OCI-LY7 (cell line): ENCODE data around the gene PABPC1L2A. TPM values are rescaled to one million over a fixed set of nuclear protein-coding genes. Genes with fewer than 3 reads are reported as not detected.
"Not testable (repeated sequence)": the region's sequence is repeated elsewhere in the genome, so short reads cannot be mapped to it uniquely, and the experiment has no call there.

ENCODE experiments used
- BruUV-seq: library from RNA; stranded (reverse); fragments of 400-500 nt; replicated peaks from 2 replicates; lab custom pipeline; 2021; lab: Mats Ljungman, UMichigan
- CTCF ChIA-PET: fragments of 300-600 bp; sonication (Branson Sonifier 250); formaldehyde crosslinking; loops from one replicate; lab custom pipeline; 2022; ENCODE audit warnings: antibody characterized with exemption; ENCODE audit not compliant: unreplicated experiment; lab: Charles Lee
- POLR2A ChIA-PET: fragments of 300-600 bp; sonication (Branson Sonifier 250); formaldehyde crosslinking; loops from one replicate; lab custom pipeline; 2022; ENCODE audit warnings: antibody characterized with exemption; lab: Charles Lee
- DNase-seq: peaks from one replicate; pipeline ENCODE4 v3.0.0-alpha.2; 2015; ENCODE audit warnings: low spot score
- H2AFZ ChIP-seq: fragments of 200-600 bp; sonication (generic), shearing (Covaris generic); 2 replicates; pipeline ENCODE4 v1.6.1; 2014; ENCODE audit warnings: mild to moderate bottlenecking, antibody characterized with exemption, low read length, moderate library complexity
- H3K27ac ChIP-seq: fragments of 200-600 bp; sonication (generic); 2 replicates; pipeline ENCODE4 v1.5.1; 2014; ENCODE audit warnings: mixed run types, low read depth, mild to moderate bottlenecking, moderate library complexity, low read length, inconsistent platforms; ENCODE audit not compliant: poor library complexity, severe bottlenecking
- H3K36me3 ChIP-seq: fragments of 200-600 bp; sonication (generic); 2 replicates; pipeline ENCODE4 v1.6.1; 2014; ENCODE audit warnings: mild to moderate bottlenecking, antibody characterized with exemption, low read length, moderate library complexity, mixed read lengths; ENCODE audit not compliant: insufficient read depth
- H3K4me1 ChIP-seq: fragments of 200-600 bp; sonication (generic); 2 replicates; pipeline ENCODE4 v1.5.1; 2014; ENCODE audit warnings: mild to moderate bottlenecking, low read length; ENCODE audit not compliant: insufficient read depth, poor library complexity, severe bottlenecking
- H3K4me2 ChIP-seq: fragments of 200-600 bp; sonication (generic); 2 replicates; pipeline ENCODE4 v1.6.1; 2014; ENCODE audit warnings: mild to moderate bottlenecking, low read length
- H3K4me3 ChIP-seq: fragments of 200-600 bp; sonication (generic); 2 replicates; pipeline ENCODE4 v1.5.1; 2014; ENCODE audit warnings: mild to moderate bottlenecking, low read depth, low read length; ENCODE audit not compliant: poor library complexity, severe bottlenecking
- H3K79me2 ChIP-seq: fragments of 200-600 bp; sonication (generic); 2 replicates; pipeline ENCODE4 v1.6.1; 2016; ENCODE audit warnings: low read depth, mild to moderate bottlenecking, low read length, moderate library complexity, mixed read lengths; ENCODE audit not compliant: insufficient read depth
- H3K9me2 ChIP-seq: fragments of 200-600 bp; sonication (generic); 2 replicates; pipeline ENCODE4 v1.6.1; 2016; ENCODE audit warnings: mild to moderate bottlenecking, low read length, mixed read lengths; ENCODE audit not compliant: insufficient read depth
- H3K9me3 ChIP-seq: fragments of 200-600 bp; sonication (generic); 2 replicates; pipeline ENCODE4 v1.6.1; 2014; ENCODE audit warnings: mild to moderate bottlenecking, mixed run types, low read length, mixed read lengths
- H4K20me1 ChIP-seq: fragments of 200-600 bp; sonication (generic); 2 replicates; pipeline ENCODE4 v1.6.1; 2014; ENCODE audit warnings: mild to moderate bottlenecking, antibody characterized with exemption, low read length, moderate library complexity, mixed read lengths; ENCODE audit not compliant: insufficient read depth
- EZH2phosphoT487 ChIP-seq: fragments of 200-600 bp; sonication (generic); IDR thresholded peaks from 2 replicates; pipeline ENCODE4 v1.6.1; 2018; ENCODE audit warnings: low read depth, borderline replicate concordance, mild to moderate bottlenecking, mixed run types, antibody characterized with exemption, low read length, moderate library complexity, mixed read lengths
- intact Hi-C: fragments of 100-400 bp; cut with micrococcal nuclease; formaldehyde crosslinking; loops from one replicate; pipeline ENCODE4 v1.10.0; 2022; ENCODE audit not compliant: unreplicated experiment
- total RNA-seq, 2 experiments: library from RNA; depleted of rRNA in 1 of 2; stranded (reverse); fragments of >200 nt in 1 of 2; shearing (Covaris generic) in 1 of 2; gene quantifications; 2 replicates each; pipeline ENCODE4 v1.2.3, GENCODE V29; 2014 to 2022
- TF ChIP-seq, protein P1 (sequence below): fragments of 200-600 bp; sonication (generic); conservative IDR thresholded peaks from 2 replicates; pipeline ENCODE4 v1.5.1; 2014; ENCODE audit warnings: mild to moderate bottlenecking, antibody characterized with exemption, low read length, moderate library complexity, mixed read lengths

Gene PABPC1L2A
- total RNA-seq, 2 experiments from 2014 or later, result not detected

DNA sequence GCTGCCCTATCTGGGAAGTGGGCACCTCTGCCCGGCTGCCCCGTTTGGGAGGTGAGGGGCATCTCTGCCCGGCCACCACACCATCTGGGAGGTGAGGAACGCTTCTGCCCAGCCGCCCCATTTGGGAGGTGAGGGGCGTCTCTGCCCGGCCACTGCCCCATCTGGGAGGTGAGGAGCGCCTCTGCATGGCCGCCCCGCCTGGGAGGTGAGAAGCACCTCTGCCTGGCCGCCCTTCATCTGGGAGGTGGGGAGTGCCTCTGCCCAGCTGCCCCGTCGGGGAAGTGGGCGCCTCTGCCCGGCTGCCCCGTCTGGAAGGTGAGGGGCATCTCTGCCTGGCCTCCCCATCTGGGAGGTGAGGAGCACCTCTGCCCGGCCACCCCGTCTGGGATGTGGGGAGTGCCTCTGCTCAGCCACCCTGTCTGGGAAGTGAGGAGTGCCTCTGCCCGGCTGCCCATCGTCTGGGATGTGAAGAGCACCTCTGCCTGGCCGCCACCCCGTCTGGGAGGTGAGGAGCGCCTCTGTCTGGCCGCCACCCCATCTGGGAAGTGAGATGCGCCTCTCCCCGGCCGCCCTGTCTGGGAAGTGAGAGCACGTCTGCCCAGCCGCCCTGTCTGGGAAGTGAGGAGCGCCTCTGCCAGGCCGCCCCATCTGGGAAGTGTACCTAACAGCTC lies 9.8 kb downstream of the PABPC1L2A start:
- Histone ChIP-seq H3K4me1 (no peaks in the 10 kb centered on the region), H4K20me1 (no peaks in the 10 kb centered on the region), H3K79me2 (no peaks in the 10 kb centered on the region), H3K27ac (no peak overlapping the region), H3K9me2 (no peaks in the 10 kb centered on the region), H3K4me2 (no peak overlapping the region), H2AFZ (no peak overlapping the region), H3K36me3 (no peaks in the 10 kb centered on the region), H3K4me3 (no peak overlapping the region), H3K9me3 (no peaks in the 10 kb centered on the region)
- CTCF ChIA-PET, result no interaction called here
- no peak for DNase-seq
- POLR2A ChIA-PET, result no interaction called here
- intact Hi-C loops, result no loop called here
- no TSS peak for BruUV-seq
- TF ChIP-seq, protein P1, sequence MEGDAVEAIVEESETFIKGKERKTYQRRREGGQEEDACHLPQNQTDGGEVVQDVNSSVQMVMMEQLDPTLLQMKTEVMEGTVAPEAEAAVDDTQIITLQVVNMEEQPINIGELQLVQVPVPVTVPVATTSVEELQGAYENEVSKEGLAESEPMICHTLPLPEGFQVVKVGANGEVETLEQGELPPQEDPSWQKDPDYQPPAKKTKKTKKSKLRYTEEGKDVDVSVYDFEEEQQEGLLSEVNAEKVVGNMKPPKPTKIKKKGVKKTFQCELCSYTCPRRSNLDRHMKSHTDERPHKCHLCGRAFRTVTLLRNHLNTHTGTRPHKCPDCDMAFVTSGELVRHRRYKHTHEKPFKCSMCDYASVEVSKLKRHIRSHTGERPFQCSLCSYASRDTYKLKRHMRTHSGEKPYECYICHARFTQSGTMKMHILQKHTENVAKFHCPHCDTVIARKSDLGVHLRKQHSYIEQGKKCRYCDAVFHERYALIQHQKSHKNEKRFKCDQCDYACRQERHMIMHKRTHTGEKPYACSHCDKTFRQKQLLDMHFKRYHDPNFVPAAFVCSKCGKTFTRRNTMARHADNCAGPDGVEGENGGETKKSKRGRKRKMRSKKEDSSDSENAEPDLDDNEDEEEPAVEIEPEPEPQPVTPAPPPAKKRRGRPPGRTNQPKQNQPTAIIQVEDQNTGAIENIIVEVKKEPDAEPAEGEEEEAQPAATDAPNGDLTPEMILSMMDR, result no peak
- no peak for TF ChIP-seq EZH2phosphoT487

DNA sequence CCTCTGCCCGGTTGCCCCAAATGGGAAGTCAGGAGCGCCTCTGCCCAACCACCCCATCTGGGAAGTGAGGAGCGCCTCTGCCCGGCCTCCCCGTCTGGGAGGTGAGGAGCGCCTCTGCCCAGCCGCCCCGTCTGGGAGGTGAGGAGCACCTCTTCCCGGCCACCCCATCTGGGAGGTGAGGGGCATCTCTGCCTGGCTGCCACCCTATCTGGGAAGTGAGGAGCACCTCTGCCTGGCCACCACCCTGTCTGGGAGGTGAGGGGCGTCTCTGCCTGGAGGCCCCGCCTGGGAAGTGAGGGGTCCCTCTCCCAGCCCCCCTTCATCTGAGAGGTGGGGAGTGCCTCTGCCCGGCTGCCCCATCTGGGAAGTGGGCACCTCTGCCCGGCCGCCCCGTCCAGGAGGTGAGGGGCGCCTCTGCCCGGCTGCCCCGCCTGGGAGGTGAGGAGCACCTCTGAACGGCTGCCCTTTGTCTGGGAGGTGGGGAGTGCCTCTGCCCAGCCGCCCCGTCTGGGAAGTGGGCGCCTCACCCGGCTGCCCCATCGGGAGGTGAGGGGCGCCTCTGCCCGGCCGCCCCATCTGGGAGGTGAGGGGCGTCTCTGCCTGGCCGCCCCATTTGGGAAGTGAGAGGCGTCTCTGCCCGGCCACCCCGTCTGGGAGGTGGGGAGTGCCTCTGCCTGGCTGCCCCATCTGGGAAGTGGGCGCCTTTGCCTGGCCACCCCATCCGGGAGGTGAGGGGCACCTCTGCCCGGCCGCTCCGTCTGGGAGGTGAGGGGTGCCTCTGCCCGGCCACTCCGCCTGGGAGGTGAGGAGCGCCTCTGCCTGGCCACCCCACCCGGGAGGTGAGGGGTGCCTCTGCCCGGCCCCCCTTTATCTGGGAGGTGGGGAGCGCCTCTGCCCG lies 10.6 kb downstream of the PABPC1L2A start:
- DNase-seq, result no peak
- no peak for TF ChIP-seq EZH2phosphoT487
- TF ChIP-seq, protein P1, result no peak
- Histone ChIP-seq H3K9me2 (no peaks in the 10 kb centered on the region), H2AFZ (no peak overlapping the region), H3K4me2 (no peak overlapping the region), H4K20me1 (no peaks in the 10 kb centered on the region), H3K9me3 (no peaks in the 10 kb centered on the region), H3K36me3 (no peaks in the 10 kb centered on the region), H3K4me1 (no peaks in the 10 kb centered on the region), H3K27ac (no peak overlapping the region), H3K4me3 (no peak overlapping the region), H3K79me2 (no peaks in the 10 kb centered on the region)
- intact Hi-C loops, result no loop called here
- POLR2A ChIA-PET, result no interaction called here
- CTCF ChIA-PET, result no interaction called here
- no TSS peak for BruUV-seq

DNA sequence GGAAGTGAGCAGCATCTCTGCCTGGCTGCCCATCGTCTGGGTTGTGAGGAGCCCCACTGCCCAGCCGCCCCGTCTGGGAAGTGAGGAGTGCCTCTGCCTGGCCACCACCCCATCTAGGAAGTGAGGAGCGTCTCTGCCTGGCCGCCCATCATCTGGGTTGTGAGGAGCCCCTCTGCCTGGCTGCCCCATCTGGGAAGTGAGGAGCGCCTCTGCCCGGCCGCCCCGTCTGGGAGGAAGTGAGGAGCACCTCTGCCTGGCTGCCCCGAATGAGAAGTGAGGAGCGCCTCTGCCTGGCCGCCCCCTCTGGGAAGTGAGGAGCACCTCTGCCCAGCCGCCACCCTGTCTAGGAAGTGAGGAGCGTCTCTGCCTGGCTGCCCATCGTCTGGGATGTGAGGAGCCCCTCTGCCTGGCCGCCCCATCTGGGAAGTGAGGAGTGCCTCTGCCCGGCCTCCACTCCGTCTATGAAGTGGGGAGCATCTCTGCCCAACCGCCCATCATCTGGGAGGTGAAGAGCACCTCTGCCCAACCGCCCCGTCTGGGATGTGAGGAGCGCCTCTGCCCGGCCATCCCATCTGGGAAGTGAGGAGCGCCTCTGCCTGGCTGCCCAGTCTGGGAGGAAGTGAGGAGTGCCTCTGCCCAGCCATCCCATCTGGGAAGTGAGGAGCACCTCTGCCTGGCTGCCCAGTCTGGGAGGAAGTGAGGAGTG lies 11.4 kb downstream of the PABPC1L2A start:
- H3K4me3 ChIP-seq, BruUV-seq, CTCF ChIA-PET, H3K9me3 ChIP-seq, H3K4me1 ChIP-seq, H3K27ac ChIP-seq, H3K9me2 ChIP-seq, H4K20me1 ChIP-seq, H3K4me2 ChIP-seq, H3K79me2 ChIP-seq, POLR2A ChIA-PET, H2AFZ ChIP-seq, H3K36me3 ChIP-seq, DNase-seq, intact Hi-C loops: not testable (repeated sequence)
